Measurements from ENCODE around the gene NRIP1. TPM values are rescaled to one million over a fixed set of nuclear protein-coding genes. Genes with fewer than 3 reads are reported as not detected.

Gene NRIP1
- polyA plus RNA-seq, 4 donors: 42.9 to 71.4 (median 60.4) TPM

GRCh38 chr21:14926186-14926585 lies 138.6 kb downstream of the NRIP1 start:
- DNase-seq (ENCODE audit: low read depth in 4 of 4, low spot score in 3 of 4): no peak

GRCh38 chr21:14923468-14923867 lies 141.3 kb downstream of the NRIP1 start:
- no peak for DNase-seq (ENCODE audit: low read depth in 4 of 4, low spot score in 3 of 4)

DNA sequence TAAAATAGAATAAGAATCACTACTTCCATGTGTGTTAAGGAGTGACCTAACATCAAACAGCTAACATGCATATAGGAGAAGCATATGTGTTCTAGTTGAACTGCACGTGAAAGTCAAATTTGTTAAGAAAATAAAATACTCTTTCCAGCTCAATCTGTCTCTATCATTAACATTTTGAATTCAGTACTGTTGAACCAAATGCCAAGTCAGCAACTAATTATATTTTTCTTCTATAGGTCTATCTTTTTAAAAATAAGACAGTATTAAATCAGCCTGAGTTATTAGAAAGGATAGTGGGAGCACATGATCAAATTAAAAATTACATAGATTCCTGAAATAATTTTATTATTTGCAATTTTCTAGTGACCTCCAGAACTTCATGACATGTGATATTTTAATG lies 141.8 kb downstream of the NRIP1 start:
- DNase-seq (ENCODE audit: low read depth in 4 of 4, low spot score in 3 of 4): no peak

GRCh38 chr21:14918527-14918926 lies 146.3 kb downstream of the NRIP1 start:
- no peak for DNase-seq (ENCODE audit: low read depth in 4 of 4, low spot score in 3 of 4)

DNA sequence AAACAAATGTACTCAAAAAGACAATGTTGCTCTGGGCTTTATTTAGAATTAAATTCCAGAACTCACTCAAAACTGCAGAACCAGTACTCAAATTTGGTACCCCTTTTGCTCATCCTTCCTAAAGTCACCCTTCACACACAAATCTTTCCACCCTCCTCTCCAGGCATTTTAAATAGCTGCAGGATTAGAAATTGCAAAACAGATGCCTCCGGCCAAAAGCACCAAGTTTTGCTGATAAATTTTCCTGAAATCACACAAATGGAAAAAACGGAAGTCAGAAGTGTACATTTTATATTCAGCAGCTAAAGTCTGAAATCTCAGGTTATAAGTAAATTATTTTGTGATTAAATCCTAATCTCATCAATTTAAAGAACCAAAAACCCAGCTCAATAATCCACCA lies 147.0 kb downstream of the NRIP1 start:
- DNase-seq (ENCODE audit: low read depth in 4 of 4, low spot score in 3 of 4): no peak

DNA sequence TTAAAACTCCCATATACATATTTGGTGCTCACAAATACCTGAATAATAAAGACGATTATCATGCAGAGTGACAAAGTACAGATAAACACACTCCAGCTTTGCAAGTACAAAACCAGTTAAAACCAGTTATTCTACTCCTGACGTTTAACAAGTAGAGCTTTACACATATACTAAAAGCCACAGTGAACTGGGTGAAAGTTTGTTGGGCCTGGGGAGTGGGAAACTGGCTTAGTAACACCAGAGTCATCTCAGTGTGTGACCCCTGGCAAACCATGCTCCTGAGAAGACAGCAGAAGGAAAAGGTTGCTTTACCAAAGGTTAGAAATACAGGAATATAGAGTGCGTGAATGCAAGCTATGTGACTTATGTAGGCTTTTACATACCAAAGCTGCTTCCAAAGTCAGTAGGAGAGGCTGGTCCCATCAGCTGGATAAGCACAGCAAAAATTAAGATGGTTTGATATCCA lies 148.1 kb downstream of the NRIP1 start:
- DNase-seq (ENCODE audit: low read depth in 4 of 4, low spot score in 3 of 4): peak in 1 of 4 donors; percentile 6

- no peak for DNase-seq (ENCODE audit: low read depth in 4 of 4, low spot score in 3 of 4)
These were observed 151.2 kb downstream of the NRIP1 start for GRCh38 chr21:14913638-14914037.

DNA sequence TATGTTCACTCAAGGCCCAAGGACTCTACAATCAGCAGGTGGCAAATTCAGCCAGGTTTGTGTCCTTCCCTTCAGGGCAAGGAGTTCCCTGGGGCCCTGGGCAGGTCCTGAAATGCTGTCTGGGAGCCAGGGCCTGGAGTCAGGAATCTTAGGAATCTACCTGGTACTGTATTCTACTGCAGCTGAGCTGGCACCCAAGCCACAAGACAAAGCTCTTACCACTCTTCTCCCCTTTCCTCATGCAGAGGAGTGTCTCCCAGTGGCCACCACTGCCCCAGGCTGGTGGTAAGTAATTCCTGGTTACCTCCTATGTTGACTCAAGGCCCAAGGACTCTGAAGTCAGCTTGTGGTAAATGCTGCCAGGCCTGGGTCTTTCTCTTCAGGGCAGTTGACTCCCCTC lies 153.4 kb downstream of the NRIP1 start:
- DNase-seq (ENCODE audit: low read depth in 4 of 4, low spot score in 3 of 4): no peak

Measured in left renal pelvis (tissue), 4 donors.